Stimulated activated CD4-positive, alpha-beta T cell treated with anti-CD3 and anti-CD28 coated beads, TNF-alpha, amount 100 ng/mL, for 48 hours (primary cell): ENCODE results near the gene UBAC1.
"Not testable (repeated sequence)": the region's sequence is repeated elsewhere in the genome, so short reads cannot be mapped to it uniquely, and the experiment has no call there.

Source experiments
- DNase-seq, 3 donors: peaks; one replicate each; pipeline ENCODE4 v3.0.0-alpha.2; 2020; ENCODE audit warnings: low read depth in 3 of 3

UBAC1 gene

DNA sequence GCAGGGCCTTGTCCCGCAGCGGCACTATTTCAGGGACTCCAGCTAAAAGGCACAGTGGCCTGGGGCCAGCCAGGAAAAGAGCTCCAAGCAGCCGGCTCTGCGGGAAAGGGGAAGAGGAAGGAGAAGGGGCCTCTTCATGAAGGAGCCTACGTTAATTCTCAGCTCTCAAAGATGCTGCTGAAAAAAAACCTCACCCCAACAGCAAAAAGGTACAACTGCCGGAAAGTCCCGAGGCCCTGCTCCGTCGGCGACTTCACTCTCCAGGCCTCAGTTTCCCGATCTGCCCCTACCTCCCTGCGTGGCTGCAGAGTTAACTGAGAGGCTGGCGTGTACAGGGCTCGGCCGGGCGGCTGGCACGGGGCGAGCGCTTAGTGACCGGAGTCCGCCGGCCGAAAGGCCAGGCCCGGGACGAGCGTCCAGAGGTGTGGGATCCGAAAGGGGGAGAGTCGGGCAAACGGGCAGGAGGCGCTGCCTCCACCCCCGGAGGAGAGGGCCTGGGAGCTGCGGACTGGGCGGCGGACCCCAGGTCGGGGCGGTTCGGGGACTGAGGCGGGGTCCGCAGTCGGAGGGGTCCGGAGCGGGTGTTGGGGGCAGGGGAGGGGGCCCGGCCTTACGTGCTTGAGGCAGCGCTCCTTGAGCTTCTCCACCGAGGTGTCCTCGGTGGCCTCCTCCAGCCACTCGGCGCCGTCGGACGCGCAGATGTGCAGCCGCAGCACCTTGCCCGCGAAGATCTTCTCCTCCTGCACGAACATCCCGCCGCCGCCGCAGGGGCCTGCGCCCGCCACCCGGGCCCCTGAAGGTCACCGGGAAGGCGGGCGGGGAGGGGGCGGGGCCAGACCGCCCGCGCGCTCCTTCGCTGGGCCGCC, 529 bp downstream of the UBAC1 start:
- DNase-seq: no peak

GRCh38 chr9:135959814-135960213, 1.4 kb downstream of the UBAC1 start:
- no peak for DNase-seq

DNA sequence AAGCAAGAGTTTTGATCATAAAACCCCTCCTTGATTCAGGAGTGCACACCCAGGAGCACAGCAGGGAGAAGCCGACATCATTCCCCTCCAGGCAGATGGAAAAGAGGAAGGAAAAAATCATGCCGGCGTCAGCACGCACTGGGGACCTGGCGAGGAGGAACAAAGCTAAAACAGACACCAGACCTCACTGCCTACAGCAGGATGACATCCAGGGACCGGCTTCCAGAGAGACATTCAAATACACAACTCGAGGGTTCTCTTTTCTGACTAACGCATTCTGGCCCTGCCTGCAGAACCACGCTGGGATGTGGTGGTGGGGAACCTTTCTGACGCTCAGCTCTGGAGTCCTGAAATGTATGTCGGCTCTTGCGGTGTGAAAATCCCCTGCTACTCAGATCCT, 2.7 kb downstream of the UBAC1 start:
- DNase-seq: no peak

DNA sequence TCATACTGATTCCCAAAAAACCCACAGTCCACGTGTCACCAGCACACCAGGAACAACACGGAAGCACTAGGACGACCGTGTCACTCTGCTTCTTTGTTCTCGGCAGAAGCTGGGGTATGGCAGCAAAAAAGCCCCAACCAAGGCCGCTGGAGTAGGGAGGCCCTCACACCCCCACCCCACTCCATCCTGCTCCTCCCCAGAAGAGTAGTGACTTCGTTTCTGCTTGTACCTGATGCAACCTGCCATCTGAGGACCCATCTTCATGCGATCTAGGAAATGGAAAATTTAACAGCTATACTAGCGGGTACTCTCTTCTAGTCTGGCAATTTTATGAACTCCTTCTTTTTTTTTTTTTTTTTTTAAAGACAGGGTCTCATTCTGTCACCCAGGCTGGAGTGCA, 3.7 kb downstream of the UBAC1 start:
- no peak for DNase-seq

DNA sequence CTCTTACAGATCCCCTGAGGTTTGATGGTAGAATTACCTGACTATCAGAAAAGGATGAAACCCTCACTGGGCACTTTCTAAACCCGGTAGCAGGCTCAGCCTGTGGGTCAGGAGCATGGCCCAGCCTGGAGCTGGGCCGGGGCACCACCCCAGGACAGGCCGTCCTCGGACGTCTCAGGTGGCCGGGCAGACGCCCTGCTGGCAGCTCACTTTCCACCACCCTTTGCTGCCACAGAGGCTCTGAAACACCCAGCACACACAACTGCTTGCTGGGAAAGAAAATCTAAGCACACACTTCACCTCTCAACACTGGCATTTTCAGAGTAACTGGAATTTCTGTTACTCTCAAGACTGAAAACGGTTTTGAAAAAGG, 4.4 kb downstream of the UBAC1 start:
- DNase-seq: no peak

DNA sequence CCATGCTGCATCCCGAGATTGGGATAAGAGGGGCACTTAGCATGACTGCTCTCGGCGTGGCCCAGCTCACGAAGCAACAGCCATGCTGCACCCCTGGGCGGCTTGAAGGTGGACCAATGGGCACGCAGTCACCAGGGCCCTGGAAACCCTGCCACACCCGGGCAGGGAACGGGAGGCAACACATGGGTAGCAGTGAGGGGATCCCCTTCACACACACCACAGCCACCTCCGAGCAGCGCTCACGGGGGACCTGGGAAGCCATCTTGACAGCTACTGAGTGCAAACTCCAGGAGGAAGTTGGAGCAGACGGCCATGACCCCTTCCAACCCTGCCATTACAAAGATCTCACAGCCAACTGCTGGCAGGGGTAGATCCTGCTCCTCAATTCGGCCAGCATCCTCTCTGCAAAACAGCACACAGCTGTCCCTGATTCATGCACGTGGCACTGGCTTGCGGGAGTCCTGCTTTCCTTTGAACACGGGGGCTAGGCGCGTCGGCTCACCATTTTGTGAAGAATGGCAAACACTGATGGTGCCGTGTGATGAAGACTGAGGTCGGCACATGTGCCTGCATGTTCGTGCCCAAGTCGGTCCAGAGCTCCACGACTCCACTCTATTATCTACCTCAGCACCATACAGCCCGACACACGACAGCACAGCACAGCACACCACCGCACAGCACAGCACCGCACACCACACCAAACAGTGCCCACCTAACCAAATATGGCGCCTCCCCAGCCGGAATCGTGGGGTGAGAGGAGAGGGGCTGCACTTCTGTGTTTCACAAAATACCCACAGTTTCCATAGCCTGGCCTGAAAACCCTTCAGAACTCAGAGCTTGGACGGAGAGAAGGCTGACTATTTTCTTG, 5.0 kb downstream of the UBAC1 start:
- DNase-seq: no peak

- no peak for DNase-seq
Observed at GRCh38 chr9:135952664-135953206, 8.4 kb downstream of the UBAC1 start.

- DNase-seq: no peak
Observed at GRCh38 chr9:135951889-135952663, 9.1 kb downstream of the UBAC1 start.

DNA sequence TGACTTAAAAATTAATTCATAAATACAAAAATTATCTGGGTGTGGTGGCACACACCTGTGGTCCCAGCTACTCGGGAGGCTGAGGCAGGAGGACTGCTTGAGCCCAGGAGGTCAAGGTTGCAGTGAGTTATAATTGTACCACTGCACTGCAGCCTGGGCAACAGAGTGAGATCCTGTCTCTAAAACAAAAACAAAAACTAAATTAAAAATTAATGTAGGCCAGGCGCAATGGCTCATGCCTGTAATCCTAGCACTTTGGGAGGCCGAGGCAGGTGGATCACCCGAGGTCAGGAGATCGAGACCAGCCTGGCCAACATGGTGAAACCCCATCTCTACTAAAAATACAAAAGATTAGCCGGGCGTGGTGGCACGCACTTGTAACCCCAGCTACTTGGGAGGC, 9.9 kb downstream of the UBAC1 start:
- DNase-seq: not testable (repeated sequence)

DNA sequence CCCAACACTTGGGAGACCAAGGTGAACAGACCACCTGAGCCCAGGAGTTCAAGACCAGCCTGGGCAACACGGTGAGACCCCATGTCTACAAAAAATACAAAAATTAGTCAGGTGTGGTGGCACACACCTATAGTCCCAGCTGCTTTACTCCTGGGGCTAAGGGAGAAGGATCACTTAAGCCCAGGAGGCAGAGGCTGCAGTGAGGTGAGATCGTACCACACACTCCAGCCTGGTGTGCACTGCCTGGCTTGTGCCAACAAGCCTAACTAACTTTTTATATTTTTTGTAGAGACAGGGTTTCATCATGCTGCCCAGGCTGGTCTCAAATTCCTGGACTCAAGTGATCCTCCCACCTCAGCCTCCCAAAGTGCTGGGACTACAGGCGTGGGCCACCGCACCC, 10.3 kb downstream of the UBAC1 start:
- DNase-seq: not testable (repeated sequence)

DNA sequence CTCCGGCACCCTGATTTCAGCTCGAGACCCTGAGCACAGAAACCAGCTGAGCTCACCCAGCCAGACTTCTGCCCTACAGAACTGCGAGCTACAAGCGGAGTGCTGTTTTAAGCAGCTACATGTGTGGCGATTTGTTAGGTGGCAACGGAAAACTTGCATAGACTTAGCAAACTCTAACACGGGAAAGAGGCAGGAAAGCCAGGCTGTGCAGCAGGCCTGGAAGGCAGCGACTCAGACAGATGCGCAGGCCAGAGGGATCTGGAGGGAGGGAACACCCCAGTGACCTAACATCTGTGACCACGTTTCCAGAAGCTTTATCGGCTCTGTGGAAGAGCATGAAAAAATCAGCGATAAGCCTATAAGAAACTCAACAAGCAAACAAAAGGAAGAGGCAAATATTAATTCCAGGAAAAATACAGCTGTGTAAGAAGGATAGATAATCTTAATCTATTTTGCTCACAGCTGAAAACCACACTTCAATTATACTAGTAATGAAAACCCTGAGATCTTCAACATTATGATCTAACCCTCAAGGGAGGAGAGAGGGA, 11.0 kb downstream of the UBAC1 start:
- DNase-seq: no peak

DNA sequence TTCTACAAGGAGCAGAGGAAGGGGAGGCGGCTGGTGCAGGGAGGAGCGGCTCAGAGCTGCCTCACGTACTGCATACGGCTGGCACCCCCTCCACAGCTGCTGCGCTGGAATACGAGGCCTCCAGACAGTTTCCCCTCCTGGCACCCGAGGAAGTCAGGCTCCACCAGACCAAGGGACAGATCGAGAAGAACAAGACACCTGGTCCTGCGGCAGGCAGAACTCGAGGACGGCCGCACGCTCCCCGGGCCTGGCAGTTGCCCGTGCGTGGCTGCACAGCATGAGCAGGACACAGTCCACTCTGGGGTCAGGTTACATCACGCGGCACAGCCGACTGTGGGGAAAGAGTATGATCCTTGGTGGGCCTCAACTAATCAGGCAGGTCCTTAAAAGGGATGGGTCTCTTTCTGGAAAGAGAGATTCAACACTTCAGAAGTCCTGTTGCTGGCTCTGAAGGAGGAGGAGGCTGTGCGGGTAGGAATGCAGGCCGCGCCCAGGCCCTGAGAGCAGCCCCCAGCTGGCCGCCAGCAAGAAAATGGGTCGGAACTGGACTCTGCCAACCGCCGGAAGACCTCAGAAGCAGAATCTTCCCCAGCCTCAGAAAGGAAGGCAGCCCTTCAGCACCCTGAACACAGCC, 11.6 kb downstream of the UBAC1 start:
- DNase-seq: no peak

DNA sequence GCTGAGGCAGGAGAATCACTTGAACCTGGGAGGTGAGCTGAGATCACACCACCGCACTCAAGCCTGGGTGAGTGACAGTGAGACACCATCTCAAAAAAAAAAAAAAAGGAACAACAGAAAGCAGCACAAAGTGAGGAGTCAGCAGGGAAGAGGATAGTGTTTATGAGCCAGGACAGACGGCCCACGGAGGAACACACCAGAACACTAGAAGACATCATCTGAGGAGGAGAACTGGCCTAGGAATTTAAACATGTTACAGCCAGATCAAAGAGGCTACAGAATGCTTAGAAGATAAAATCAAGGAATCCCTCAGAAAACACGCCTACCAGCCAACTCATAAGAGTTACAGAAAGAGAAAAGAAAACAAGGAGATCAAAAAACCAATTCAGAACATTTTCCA, 12.2 kb downstream of the UBAC1 start:
- DNase-seq: no peak

- no peak for DNase-seq
Observed at GRCh38 chr9:135948446-135948845, 12.7 kb downstream of the UBAC1 start.

- no peak for DNase-seq
Observed at GRCh38 chr9:135947582-135947981, 13.6 kb downstream of the UBAC1 start.

DNA sequence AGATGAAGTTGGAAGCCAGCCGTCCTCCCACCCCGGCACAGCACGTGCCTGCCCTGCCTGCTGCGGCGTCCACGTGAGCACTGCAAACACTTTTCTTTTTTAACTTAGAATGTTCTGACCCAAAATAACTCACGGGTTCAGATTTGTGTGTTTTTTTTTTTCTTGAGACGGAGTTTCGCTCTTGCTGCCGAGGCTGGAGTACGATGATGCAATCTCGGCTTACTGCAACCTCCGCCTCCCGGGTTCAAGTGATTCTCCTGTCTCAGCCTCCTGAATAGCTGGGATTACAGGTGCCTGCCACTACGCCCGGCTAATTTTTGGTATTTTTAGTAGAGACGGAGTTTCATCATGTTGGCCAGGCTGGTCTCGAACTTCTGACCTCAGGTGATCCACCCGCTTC, 14.1 kb downstream of the UBAC1 start:
- DNase-seq: not testable (repeated sequence)

DNA sequence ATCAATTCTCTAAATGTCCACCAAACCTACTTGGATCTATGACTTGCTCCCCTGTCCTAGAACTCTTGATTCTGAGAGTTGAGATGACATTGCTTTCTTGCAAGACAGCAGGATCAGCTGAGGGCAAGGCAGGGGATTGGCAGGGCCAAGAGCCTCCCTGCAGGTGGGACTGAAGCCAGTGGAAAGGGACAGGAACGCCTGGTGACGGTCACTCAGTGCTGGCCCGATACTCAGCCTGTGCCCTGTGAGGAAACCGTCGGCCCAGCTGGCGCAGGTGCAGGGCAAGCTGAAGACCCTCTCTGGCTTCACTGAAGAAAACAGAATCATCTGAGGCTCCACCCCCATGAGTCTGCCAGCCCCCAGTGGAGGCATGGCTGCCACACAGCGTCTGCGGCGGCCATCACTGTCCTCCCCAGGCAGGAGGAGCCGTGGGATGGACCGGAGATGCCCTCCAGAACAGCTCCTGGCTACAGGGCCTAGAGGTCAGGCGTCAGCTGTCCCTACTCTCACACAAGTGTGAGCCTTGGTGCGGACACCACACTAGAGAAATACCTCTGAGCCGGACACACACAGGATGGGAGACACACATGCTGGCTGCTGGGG, 14.7 kb downstream of the UBAC1 start:
- DNase-seq: no peak

- no peak for DNase-seq
Observed at GRCh38 chr9:135945969-135946368, 15.2 kb downstream of the UBAC1 start.

DNA sequence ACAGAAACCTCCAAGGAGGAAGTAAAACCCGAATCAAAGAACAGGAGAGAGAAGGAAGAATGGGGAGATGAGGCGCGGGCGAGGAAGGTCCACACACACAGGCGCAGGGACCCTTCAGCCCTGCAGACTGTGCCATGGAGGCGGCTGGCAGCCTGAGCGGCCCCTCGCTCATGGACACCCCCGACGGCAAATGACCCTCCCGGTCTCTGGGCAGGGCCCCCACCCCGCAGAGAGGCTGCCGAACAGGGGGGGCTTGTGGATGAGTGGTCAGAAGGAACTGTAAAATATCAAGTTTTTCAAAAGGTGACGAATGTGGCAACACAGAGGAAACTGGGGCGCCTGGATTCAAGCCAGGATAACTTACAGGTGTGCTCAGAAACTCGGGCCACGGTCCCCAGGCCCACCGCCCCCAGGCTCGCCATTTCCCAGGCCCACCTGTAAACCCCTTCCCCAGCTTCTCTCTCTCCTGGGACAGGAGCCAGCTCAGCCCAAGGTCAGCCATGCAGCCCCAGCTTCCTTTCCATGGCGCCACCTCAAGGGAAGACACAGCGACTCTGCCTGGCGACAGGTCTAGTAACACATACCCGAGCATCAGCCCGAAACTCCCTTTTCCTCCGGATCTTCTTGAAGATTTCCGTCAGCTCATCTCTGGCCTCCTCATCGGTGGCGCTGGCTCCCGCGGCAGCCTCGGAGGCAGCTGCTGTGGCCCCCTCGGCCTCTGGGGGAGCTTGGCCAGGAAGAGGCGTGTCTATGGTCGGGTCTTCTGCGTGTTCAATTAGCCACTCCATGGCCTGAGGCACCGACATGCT, 16.5 kb downstream of the UBAC1 start:
- DNase-seq: no peak

DNA sequence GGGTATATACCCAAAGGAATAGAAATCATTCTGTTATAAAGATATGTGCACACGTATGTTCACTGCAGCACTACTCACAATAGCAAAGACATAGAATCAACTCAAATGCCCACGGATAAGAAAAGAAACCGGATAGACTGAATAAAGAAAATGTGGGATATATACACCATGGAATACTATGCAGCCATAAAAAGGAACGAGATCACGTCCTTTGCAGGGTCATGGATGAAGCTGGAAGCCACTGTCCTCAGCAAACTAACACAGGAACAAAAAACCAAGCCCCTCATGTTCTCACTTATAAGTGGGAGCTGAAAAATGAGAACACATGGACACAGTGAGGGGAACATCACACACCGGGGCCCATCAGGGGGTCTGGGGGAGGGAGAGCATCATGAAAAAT, 17.6 kb downstream of the UBAC1 start:
- not testable (repeated sequence) for DNase-seq
